Right renal cortex interstitium (tissue), 3 donors: ENCODE measurements around the gene CISTR. TPM values are rescaled to one million over a fixed set of nuclear protein-coding genes. Genes with fewer than 3 reads are reported as not detected.
"Not testable (repeated sequence)": the region's sequence is repeated elsewhere in the genome, so short reads cannot be mapped to it uniquely, and the experiment has no call there.

ENCODE experiments used
- DNase-seq, 3 donors: peaks; one replicate each; pipeline ENCODE4 v3.0.0-alpha.2; 2013; ENCODE audit warnings: low read depth in 3 of 3, low spot score in 2 of 3
- polyA plus RNA-seq, 3 donors: library from polyadenylated mRNA; unstranded; fragments of 120-200 nt; gene quantifications; one replicate each; pipeline ENCODE4 v1.2.1, GENCODE V29; 2013; ENCODE audit not compliant: insufficient read length in 3 of 3

The CISTR gene
- polyA plus RNA-seq, result under 1 TPM in 1 of 3 donors, not detected in 2; 0.23 TPM

- DNase-seq, result no peak
Measured at GRCh38 chr12:53751336-53752191, at the start of gene CISTR. Gene CISTR (minus strand): TSS chr12:53751979.

- no peak for DNase-seq
Measured at GRCh38 chr12:53798575-53798974, 46.8 kb upstream of the CISTR start.

GRCh38 chr12:53795927-53796326, 44.1 kb upstream of the CISTR start:
- DNase-seq, result no peak

GRCh38 chr12:53793221-53793620, 41.4 kb upstream of the CISTR start:
- DNase-seq, result no peak

- DNase-seq, result no peak
Measured at GRCh38 chr12:53791735-53792326, 40.1 kb upstream of the CISTR start.

GRCh38 chr12:53789570-53789969, 37.8 kb upstream of the CISTR start:
- no peak for DNase-seq

GRCh38 chr12:53788892-53789291, 37.1 kb upstream of the CISTR start:
- no peak for DNase-seq

GRCh38 chr12:53786411-53786810, 34.6 kb upstream of the CISTR start:
- no peak for DNase-seq

GRCh38 chr12:53785161-53785560, 33.4 kb upstream of the CISTR start:
- no peak for DNase-seq

GRCh38 chr12:53782093-53782703, 30.4 kb upstream of the CISTR start:
- no peak for DNase-seq

- DNase-seq, result no peak
Measured at GRCh38 chr12:53781228-53781801, 29.5 kb upstream of the CISTR start.

GRCh38 chr12:53780323-53780722, 28.5 kb upstream of the CISTR start:
- no peak for DNase-seq

- DNase-seq, result not testable (repeated sequence)
Measured at GRCh38 chr12:53779679-53780078, 27.9 kb upstream of the CISTR start.

GRCh38 chr12:53777936-53778644, 26.3 kb upstream of the CISTR start:
- no peak for DNase-seq

- DNase-seq, result no peak
Measured at GRCh38 chr12:53777412-53777811, 25.6 kb upstream of the CISTR start.

GRCh38 chr12:53776872-53777271, 25.1 kb upstream of the CISTR start:
- no peak for DNase-seq

GRCh38 chr12:53775478-53776145, 23.8 kb upstream of the CISTR start:
- no peak for DNase-seq

- DNase-seq, result no peak
Measured at GRCh38 chr12:53770281-53770680, 18.5 kb upstream of the CISTR start.

- no peak for DNase-seq
Measured at GRCh38 chr12:53768976-53769375, 17.2 kb upstream of the CISTR start.

GRCh38 chr12:53766881-53767280, 15.1 kb upstream of the CISTR start:
- no peak for DNase-seq
